IPS-20b (cell line): Measurements from ENCODE around the gene FLVCR1.
A peak's percentile ranks its signal among the peaks of the same experiment; 100 is the strongest.
"Not testable (repeated sequence)": the region's sequence is repeated elsewhere in the genome, so short reads cannot be mapped to it uniquely, and the experiment has no call there.

Experiments used
- H3K27ac ChIP-seq: one replicate; pipeline ENCODE4 v1.5.1; 2013; ENCODE audit warnings: low read length
- H3K27me3 ChIP-seq: 2 replicates; pipeline ENCODE4 v1.6.1; 2013; ENCODE audit warnings: mild to moderate bottlenecking, low read length, inconsistent platforms; ENCODE audit not compliant: insufficient read depth
- H3K36me3 ChIP-seq: 2 replicates; pipeline ENCODE4 v1.6.1; 2013; ENCODE audit warnings: low read depth, mild to moderate bottlenecking, inconsistent platforms, low read length, moderate library complexity; ENCODE audit not compliant: insufficient read depth
- H3K4me1 ChIP-seq: 2 replicates; pipeline ENCODE4 v1.6.1; 2013; ENCODE audit warnings: mild to moderate bottlenecking, control low read depth, inconsistent platforms, low read length, moderate library complexity; ENCODE audit not compliant: insufficient read depth
- H3K4me3 ChIP-seq: 2 replicates; pipeline ENCODE4 v1.5.1; 2013; ENCODE audit warnings: mild to moderate bottlenecking, low read length, inconsistent platforms
- H3K9ac ChIP-seq: 2 replicates; pipeline ENCODE4 v1.6.1; 2013; ENCODE audit warnings: low read depth, mild to moderate bottlenecking, inconsistent platforms, low read length, moderate library complexity
- H3K9me3 ChIP-seq: 2 replicates; pipeline ENCODE4 v1.6.1; 2013; ENCODE audit warnings: mild to moderate bottlenecking, low read depth, low read length, inconsistent platforms; ENCODE audit not compliant: insufficient read depth

FLVCR1 gene

DNA sequence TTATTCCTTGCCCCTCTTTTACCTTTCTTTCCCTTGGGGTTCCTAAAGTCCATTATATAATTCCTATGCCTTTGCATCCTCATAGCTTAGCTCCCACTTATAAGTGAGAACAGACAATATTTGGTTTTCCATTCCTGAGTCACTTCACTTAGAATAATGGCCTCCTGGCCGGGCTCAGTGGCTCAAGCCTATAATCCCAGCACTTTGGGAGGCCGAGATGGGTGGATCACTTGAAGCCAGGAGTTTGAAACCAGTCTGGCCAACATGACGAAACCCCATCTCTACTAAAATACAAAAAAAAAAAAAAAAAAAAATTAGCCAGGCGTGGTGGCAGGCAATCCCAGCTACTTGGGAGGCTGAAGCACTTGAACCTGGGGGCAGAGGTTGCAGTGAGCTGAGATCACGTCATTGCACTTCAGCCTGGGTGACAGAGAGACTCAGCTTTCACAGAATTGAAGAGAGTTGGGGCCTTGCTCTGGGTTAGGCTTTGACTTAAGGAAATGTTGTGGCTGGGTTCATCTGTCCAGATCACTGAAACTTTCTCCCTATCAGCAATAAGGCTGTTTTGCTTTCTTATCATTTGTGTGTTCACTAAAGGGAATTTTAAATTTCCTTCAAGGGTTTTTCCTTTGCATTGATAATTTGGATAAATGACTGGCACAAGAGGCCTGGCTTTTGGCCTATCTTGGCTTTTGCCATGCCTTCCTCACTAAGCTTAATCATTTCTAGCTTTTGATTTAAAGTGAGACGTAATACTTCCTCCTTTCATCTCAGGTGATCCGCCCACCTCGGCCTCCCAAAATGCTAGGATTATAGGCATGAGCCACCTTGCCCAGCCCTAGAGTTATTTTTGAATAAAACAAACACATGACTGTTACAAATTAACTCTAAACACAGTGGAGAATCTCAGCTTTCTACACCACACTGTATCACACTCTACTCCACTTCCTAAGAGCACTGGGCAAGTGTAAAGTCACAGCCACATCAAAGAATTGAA, 24.6 kb upstream of the FLVCR1 start:
- H3K27ac ChIP-seq, H3K27me3 ChIP-seq, H3K9me3 ChIP-seq, H3K9ac ChIP-seq, H3K4me3 ChIP-seq, H3K36me3 ChIP-seq, H3K4me1 ChIP-seq: not testable (repeated sequence)

DNA sequence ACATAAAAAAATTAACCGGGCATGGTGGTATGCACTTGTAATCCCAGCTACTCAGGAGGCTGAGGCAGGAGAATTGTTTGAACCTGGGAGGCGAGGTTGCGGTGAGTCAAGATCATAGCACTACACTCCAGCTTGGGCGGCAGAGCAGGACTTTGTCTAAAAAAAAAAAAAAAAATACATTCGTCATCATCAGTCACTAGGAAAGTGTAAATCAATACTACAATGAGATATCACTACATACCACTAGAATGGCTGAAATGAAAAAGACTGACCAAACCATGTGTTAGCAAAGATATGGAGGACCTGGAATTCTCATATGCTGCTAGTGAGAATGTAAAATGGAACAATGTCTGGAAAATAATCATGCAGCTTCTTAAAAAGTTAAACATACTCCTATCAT, 19.9 kb upstream of the FLVCR1 start:
- no peaks in the 10 kb centered on the region for H3K9me3 ChIP-seq
- no peak overlapping the region for H3K9ac ChIP-seq
- H3K36me3 ChIP-seq: no peaks in the 10 kb centered on the region
- H3K27ac ChIP-seq: no peak overlapping the region
- H3K27me3 ChIP-seq: no peaks in the 10 kb centered on the region
- H3K4me3 ChIP-seq: no peak overlapping the region
- H3K4me1 ChIP-seq: no peaks in the 10 kb centered on the region

DNA sequence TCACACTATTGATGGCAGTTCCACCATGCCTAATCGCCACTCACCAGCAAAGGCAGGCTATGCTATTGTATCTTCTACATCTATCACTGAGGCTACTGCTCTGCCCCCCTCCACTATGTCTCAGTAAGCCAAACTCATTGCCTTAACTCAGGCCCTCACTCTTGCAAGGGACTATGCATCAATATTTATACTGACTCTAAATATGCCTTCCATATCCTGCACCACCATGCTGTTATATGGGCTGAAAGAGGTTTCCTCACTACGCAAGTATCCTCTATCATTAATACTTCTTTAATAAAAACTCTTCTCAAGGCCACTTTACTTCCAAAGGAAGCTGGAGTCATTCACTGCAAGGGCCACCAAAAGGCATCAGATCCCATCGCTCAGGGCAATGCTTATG, 13.6 kb upstream of the FLVCR1 start:
- H3K27me3 ChIP-seq, H3K4me1 ChIP-seq, H3K4me3 ChIP-seq, H3K27ac ChIP-seq, H3K9ac ChIP-seq, H3K9me3 ChIP-seq, H3K36me3 ChIP-seq: not testable (repeated sequence)

DNA sequence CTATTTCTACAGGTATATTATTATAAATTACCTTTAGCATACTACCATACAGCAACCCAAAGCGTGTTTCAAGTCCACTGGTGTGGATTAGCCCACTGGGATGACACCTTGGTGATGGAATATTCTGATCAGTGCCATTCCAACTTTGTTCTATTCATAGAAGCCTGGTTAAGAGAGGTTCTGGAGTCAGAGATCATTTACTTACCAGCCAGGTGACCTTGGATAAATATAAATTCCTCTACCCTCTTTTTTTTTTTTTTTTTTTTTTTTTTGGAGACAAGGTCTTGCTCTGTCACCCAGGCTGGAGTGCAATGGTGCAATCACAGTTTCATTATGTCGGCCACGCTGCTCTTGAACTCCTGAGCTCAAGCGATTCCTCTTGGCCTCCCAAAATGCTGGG, 10.5 kb upstream of the FLVCR1 start, which contains the start of gene SPATA45:
TSS of gene SPATA45 (minus strand) at position 101 of the 400 bp plus-strand sequence. CDS start 11,500 bp downstream, outside the sequence.
- no peak within 1 kb of the TSS for H3K4me3 ChIP-seq
- peaks cover 3% of the 10 kb centered on the region; the same call in 1 of the 2 replicates for H3K9me3 ChIP-seq
- no peaks in the 10 kb centered on the region for H3K27me3 ChIP-seq
- H3K9ac ChIP-seq: no peak within 1 kb of the TSS
- no peaks in the 10 kb centered on the region for H3K36me3 ChIP-seq
- H3K27ac ChIP-seq: no peak within 1 kb of the TSS
- peaks cover 2% of the 10 kb centered on the region; the same call in 1 of the 2 replicates for H3K4me1 ChIP-seq

DNA sequence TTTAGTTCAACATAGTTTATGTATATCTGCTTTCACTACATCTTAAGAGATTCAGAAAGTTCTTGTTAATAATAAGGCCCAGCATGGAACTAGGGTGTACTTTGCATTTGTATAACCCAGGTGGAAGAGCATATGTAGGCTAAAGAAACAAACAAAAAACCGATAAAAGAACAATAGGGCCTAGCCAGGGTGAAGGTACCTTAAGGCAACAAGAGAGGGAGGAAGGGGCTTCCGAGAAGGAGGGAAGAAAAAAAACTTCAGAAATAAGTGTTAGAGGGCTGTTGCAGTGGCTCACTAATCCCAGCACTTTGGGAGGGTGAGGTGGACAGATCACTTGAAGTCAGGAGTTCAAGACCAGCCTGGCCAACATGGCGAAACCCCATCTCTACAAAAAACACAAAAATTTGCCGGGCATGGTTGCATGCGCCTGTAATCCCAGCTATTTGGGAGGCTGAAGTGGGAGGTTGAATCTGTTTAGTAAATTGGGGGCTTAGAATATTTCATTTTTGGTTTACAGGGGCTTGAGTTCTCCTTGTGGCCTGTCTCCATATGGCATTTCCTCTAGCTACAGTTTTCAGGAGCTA, 5.9 kb upstream of the FLVCR1 start:
- H3K9ac ChIP-seq: no peak overlapping the region
- no peaks in the 10 kb centered on the region for H3K36me3 ChIP-seq
- no peaks in the 10 kb centered on the region for H3K27me3 ChIP-seq
- H3K9me3 ChIP-seq: peaks cover 3% of the 10 kb centered on the region; the same call in 1 of the 2 replicates
- no peak overlapping the region for H3K27ac ChIP-seq
- H3K4me1 ChIP-seq: peaks cover 14% of the 10 kb centered on the region; the same call in 1 of the 2 replicates
- peak overlapping the region; percentile 30; the same call in 1 of the 2 replicates for H3K4me3 ChIP-seq

DNA sequence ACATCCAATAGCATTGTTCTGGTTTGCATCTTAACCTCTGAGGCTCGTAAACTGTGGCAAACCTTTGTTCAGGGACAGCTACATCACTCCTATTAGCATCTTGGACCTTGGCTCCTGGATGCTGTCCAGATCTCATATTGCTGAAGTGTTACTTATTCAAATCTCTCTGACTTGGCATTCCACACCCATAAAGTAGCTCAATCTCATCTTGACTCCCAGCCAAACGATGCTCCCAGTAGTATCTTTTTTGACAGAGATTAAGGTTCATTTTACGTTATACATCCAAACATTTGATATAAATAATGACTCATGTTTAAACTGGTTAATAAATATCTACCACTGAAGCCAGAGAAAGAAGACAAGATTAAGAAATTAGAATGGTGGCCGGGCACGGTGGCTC, 4.4 kb upstream of the FLVCR1 start:
- Histone ChIP-seq H3K27ac (no peak overlapping the region), H3K4me3 (no peak overlapping the region), H3K9me3 (peaks cover 3% of the 10 kb centered on the region; the same call in 1 of the 2 replicates), H3K36me3 (no peaks in the 10 kb centered on the region), H3K27me3 (no peaks in the 10 kb centered on the region), H3K9ac (no peak overlapping the region), H3K4me1 (peaks cover 14% of the 10 kb centered on the region; the same call in 1 of the 2 replicates)

DNA sequence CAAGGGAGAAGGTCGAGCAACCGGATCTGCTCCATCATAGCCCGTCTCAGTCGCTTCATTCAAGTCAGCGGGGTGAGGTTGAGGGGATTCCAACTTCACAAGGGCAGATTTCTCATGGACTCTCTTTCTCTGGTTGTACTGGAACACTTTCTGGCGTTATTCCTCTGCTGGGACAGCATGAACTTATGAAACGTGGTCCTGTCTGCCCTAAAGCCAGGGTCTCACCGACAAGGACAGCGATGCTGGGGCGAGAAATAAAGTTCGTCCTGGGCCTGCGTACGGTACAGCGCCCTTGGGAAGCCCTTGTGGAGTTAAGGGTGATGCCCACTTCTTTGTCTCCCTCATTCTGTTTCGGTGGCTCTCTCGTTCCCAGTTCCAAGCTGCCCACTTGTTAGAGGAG, 1.3 kb upstream of the FLVCR1 start:
- Histone ChIP-seq H3K27me3 (no peaks in the 10 kb centered on the region), H3K4me1 (peaks cover 19% of the 10 kb centered on the region), H3K27ac (no peak overlapping the region), H3K4me3 (peak overlapping the region; percentile 100), H3K9ac (peak overlapping the region; percentile 90; the same call in 1 of the 2 replicates), H3K36me3 (peaks cover 10% of the 10 kb centered on the region), H3K9me3 (no peaks in the 10 kb centered on the region)

DNA sequence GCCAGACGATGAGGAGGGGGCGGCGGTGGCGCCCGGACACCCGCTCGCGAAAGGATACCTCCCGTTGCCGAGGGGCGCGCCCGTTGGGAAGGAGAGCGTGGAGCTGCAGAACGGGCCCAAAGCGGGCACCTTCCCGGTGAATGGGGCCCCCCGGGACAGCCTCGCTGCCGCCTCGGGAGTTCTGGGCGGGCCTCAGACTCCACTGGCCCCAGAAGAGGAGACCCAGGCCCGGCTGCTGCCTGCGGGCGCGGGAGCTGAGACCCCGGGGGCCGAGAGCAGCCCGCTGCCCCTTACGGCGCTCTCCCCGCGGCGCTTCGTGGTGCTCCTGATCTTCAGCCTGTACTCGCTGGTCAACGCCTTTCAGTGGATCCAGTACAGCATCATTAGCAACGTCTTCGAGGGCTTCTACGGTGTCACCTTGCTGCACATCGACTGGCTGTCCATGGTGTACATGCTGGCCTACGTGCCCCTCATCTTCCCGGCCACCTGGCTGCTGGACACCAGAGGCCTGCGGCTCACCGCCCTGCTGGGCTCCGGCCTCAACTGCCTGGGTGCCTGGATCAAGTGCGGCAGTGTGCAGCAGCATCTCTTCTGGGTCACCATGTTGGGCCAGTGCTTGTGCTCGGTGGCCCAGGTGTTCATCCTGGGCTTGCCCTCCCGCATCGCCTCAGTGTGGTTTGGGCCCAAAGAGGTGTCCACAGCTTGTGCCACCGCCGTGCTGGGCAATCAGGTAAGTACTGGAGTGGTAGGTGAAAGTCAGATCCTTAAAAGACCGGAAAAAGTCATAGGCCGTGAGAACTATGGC, 588 bp downstream of the FLVCR1 start:
- no peaks in the 10 kb centered on the region for H3K9me3 ChIP-seq
- H3K27ac ChIP-seq: peak overlapping the region; percentile 66
- peak overlapping the region; percentile 90 for H3K9ac ChIP-seq
- H3K4me1 ChIP-seq: peaks cover 16% of the 10 kb centered on the region
- no peaks in the 10 kb centered on the region for H3K27me3 ChIP-seq
- peak overlapping the region; percentile 100 for H3K4me3 ChIP-seq
- H3K36me3 ChIP-seq: peaks cover 28% of the 10 kb centered on the region

DNA sequence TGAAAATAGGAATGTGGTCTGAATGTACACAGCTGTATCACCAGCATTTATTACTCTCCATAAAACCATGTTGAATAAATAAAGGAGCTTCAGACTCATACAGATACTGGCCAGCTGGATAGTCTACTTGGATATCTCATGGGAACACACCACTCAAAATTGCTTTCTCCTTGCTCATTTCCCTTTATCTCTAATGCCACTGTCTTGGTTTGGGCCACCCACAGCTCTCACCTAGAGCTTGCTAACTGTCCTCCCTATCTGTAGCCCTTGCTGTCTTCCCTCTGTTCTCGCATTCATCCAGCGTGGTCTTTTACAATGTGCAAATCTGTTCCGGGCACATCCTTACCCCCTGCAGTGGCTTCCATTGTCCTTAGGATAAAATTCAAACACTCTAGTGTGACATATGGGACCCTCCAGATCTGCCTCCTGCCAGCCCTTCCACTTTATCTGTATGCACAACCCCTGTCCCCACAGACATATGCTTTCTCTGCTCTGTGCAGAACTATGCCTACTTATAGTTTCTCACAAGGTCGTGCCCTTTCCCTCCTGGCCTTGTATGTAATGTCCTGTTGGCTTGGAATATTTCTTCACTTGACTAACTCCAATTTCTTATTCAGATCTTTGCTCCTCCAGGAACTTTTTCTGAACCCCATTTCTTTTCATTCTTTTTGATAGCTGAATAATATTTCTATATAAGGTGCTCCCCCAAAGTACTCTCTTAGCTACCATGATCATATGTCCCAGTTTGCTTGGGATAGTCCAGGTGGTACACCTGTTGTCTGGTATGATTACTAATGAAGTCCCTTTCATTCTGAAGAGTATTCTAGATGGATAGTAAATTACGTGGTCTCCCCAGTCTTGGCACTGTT, 2.9 kb downstream of the FLVCR1 start:
- Histone ChIP-seq H3K27me3 (no peaks in the 10 kb centered on the region), H3K4me3 (peak overlapping the region; percentile 100), H3K36me3 (peaks cover 49% of the 10 kb centered on the region), H3K27ac (no peak overlapping the region), H3K9ac (peak overlapping the region; percentile 33; the same call in 1 of the 2 replicates), H3K9me3 (no peaks in the 10 kb centered on the region), H3K4me1 (peaks cover 16% of the 10 kb centered on the region)

DNA sequence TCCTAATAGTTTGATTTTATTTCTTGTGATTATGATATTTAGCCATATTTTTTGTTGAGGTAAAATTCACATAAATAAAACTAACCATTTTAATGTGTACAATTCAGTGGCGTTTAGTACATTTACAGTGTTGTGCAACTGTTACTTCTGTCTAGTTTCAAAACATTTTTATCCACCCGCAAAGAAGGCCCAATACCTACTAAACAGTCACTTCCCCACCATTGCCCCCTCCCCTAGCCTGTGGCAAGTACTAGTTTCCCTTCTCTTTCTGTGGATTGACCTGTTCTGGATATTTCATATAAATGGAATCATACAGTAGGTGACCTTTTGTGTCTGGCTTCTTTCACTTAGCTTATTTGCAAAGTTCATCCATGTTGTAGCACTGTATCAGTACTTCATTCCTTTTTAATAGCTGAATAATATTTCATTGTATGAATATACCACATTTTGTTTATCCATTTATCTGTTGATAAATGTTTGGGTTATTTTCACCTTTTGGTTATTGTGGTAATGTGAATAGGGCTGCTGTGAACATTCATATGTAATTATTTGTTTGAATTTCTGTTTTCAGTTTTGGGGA, 4.1 kb downstream of the FLVCR1 start:
- Histone ChIP-seq H3K4me1 (peaks cover 5% of the 10 kb centered on the region), H3K4me3 (peak overlapping the region; percentile 61), H3K9ac (no peak overlapping the region; the same call in 1 of the 2 replicates), H3K36me3 (peaks cover 61% of the 10 kb centered on the region), H3K27me3 (no peaks in the 10 kb centered on the region), H3K27ac (no peak overlapping the region), H3K9me3 (no peaks in the 10 kb centered on the region)
